IMR-90 (cell line): Measurements from ENCODE around the gene TM4SF4. TPM values are rescaled to one million over a fixed set of nuclear protein-coding genes. Genes with fewer than 3 reads are reported as not detected.
A peak's percentile ranks its signal among the peaks of the same experiment; 100 is the strongest.

ENCODE experiments used
- ATAC-seq: fragments of 200-7000 bp; cut with Tn5 transposase; 2 replicates; pipeline ENCODE4 v1.9.1; 2020; ENCODE audit warnings: low read depth, mild to moderate bottlenecking, moderate library complexity
- BruUV-seq: library from RNA; stranded (reverse); fragments of 400-500 nt; replicated peaks from 2 replicates; lab custom pipeline; 2021; lab: Mats Ljungman, UMichigan
- CTCF ChIA-PET: fragments of 300-600 bp; formaldehyde crosslinking; extraction: SDS; loops from one replicate; lab custom pipeline; 2021; ENCODE audit warnings: antibody characterized with exemption; lab: Yijun Ruan, JAX
- POLR2A ChIA-PET: fragments of 300-600 bp; sonication (Branson Sonifier 250); formaldehyde crosslinking; loops from one replicate; lab custom pipeline; 2022; ENCODE audit warnings: antibody characterized with exemption; ENCODE audit not compliant: unreplicated experiment; lab: Charles Lee
- DNase-seq: peaks from one replicate; pipeline ENCODE4 v3.0.0; 2013
- H2AFZ ChIP-seq: replicated peaks from 2 replicates; pipeline ENCODE3; 2013; ENCODE audit warnings: low read length, mild to moderate bottlenecking; ENCODE audit not compliant: poor library complexity
- H2AK5ac ChIP-seq: 2 replicates; pipeline ENCODE4 v1.6.1; 2013; ENCODE audit warnings: low read depth, low read length, inconsistent platforms
- H2AK9ac ChIP-seq: replicated peaks from 2 replicates; pipeline ENCODE3; 2013; ENCODE audit warnings: mild to moderate bottlenecking, low read depth, low read length, moderate library complexity; ENCODE audit not compliant: poor library complexity
- H2BK120ac ChIP-seq: 2 replicates; pipeline ENCODE4 v1.6.1; 2013; ENCODE audit warnings: low read depth, low read length, inconsistent platforms
- H2BK15ac ChIP-seq: 3 replicates; pipeline ENCODE4 v1.6.1; 2013; ENCODE audit warnings: low read depth, low read length, inconsistent platforms
- H2BK20ac ChIP-seq: 2 replicates; pipeline ENCODE4 v1.6.1; 2013; ENCODE audit warnings: low read depth, mild to moderate bottlenecking, inconsistent platforms, low read length, moderate library complexity
- H2BK5ac ChIP-seq: 2 replicates; pipeline ENCODE4 v1.6.1; 2013; ENCODE audit warnings: mild to moderate bottlenecking, low read depth, low read length, inconsistent platforms; ENCODE audit not compliant: poor library complexity, severe bottlenecking
- H3K14ac ChIP-seq: replicated peaks from 2 replicates; pipeline ENCODE4 v1.6.1; 2013; ENCODE audit warnings: low read depth, low read length, inconsistent platforms
- H3K18ac ChIP-seq: 2 replicates; pipeline ENCODE4 v1.6.1; 2013; ENCODE audit warnings: low read depth, low read length, control low read depth
- H3K23ac ChIP-seq: 2 replicates; pipeline ENCODE4 v1.6.1; 2013; ENCODE audit warnings: low read depth, low read length, inconsistent platforms
- H3K27ac ChIP-seq: 2 replicates; pipeline ENCODE4 v1.5.1; 2013; ENCODE audit warnings: mild to moderate bottlenecking, control low read depth, low read length; ENCODE audit not compliant: insufficient read depth
- H3K27me3 ChIP-seq: 2 replicates; pipeline ENCODE4 v1.6.1; 2013; ENCODE audit warnings: low read length; ENCODE audit not compliant: control insufficient read depth, insufficient read depth
- H3K36me3 ChIP-seq: 2 replicates; pipeline ENCODE4 v1.6.1; 2013; ENCODE audit warnings: low read length, mixed read lengths; ENCODE audit not compliant: control insufficient read depth, insufficient read depth
- H3K4ac ChIP-seq: 2 replicates; pipeline ENCODE4 v1.6.1; 2013; ENCODE audit warnings: low read depth, low read length, inconsistent platforms
- H3K4me1 ChIP-seq: 2 replicates; pipeline ENCODE4 v1.6.1; 2013; ENCODE audit warnings: low read length, mixed read lengths; ENCODE audit not compliant: control insufficient read depth, insufficient read depth
- H3K4me2 ChIP-seq: 2 replicates; pipeline ENCODE4 v1.6.1; 2013; ENCODE audit warnings: low read depth, mild to moderate bottlenecking, control low read depth, low read length, moderate library complexity
- H3K4me3 ChIP-seq: 2 replicates; pipeline ENCODE4 v1.5.1; 2013; ENCODE audit warnings: low read depth, mild to moderate bottlenecking, control low read depth, low read length, moderate library complexity; ENCODE audit not compliant: insufficient read depth
- H3K56ac ChIP-seq: 2 replicates; pipeline ENCODE4 v1.6.1; 2013; ENCODE audit warnings: low read length, inconsistent platforms; ENCODE audit not compliant: insufficient read depth; ENCODE audit errors: extremely low read depth
- H3K79me1 ChIP-seq, 2 experiments: 2 replicates each; pipeline ENCODE4 v1.6.1; 2013; ENCODE audit warnings: low read length in 2 of 2, inconsistent platforms in 1 of 2, low read depth in 1 of 2
- H3K9ac ChIP-seq: 2 replicates; pipeline ENCODE4 v1.6.1; 2013; ENCODE audit warnings: low read depth, low read length, control low read depth
- H3K9me1 ChIP-seq: 2 replicates; pipeline ENCODE4 v1.6.1; 2013; ENCODE audit warnings: low read length, inconsistent platforms; ENCODE audit not compliant: insufficient read depth
- H3K9me3 ChIP-seq: 2 replicates; pipeline ENCODE4 v1.6.1; 2013; ENCODE audit warnings: low read length; ENCODE audit not compliant: control insufficient read depth, insufficient read depth
- H4K20me1 ChIP-seq: 2 replicates; pipeline ENCODE4 v1.6.1; 2013; ENCODE audit warnings: low read length, inconsistent platforms; ENCODE audit not compliant: insufficient read depth
- H4K5ac ChIP-seq: 2 replicates; pipeline ENCODE4 v1.6.1; 2013; ENCODE audit warnings: mild to moderate bottlenecking, low read depth, low read length, control low read depth
- H4K8ac ChIP-seq, 2 experiments: 2 replicates each; pipeline ENCODE4 v1.6.1; 2013; ENCODE audit warnings: low read depth in 2 of 2, low read length in 2 of 2, control low read depth in 1 of 2, inconsistent platforms in 1 of 2
- H4K91ac ChIP-seq: 2 replicates; pipeline ENCODE4 v1.6.1; 2013; ENCODE audit warnings: low read depth, low read length, inconsistent platforms; ENCODE audit not compliant: insufficient read depth
- BHLHE40 ChIP-seq: fragments of 150-350 bp; IDR thresholded peaks from 2 replicates; pipeline ENCODE4 v1.6.1; 2016; ENCODE audit warnings: mild to moderate bottlenecking, low read depth, low read length
- CEBPB ChIP-seq: IDR thresholded peaks from 2 replicates; pipeline ENCODE4 v1.6.1; 2012; ENCODE audit warnings: low read depth, low read length, improper control_type of control experiment
- CHD1 ChIP-seq: IDR thresholded peaks from 2 replicates; pipeline ENCODE4 v1.6.1; 2012; ENCODE audit warnings: low read depth, low read length, improper control_type of control experiment
- CTCF ChIP-seq: conservative IDR thresholded peaks from 2 replicates; pipeline ENCODE4 v1.5.1; 2012; ENCODE audit warnings: mild to moderate bottlenecking, low read depth, low read length, improper control_type of control experiment
- ELK1 ChIP-seq: fragments of 150-350 bp; IDR thresholded peaks from 2 replicates; pipeline ENCODE4 v1.6.1; 2016; ENCODE audit warnings: low read depth, mild to moderate bottlenecking, low read length, moderate library complexity, borderline replicate concordance
- MAFK ChIP-seq: IDR thresholded peaks from 2 replicates; pipeline ENCODE4 v1.6.1; 2012; ENCODE audit warnings: low read depth, low read length, improper control_type of control experiment
- MAZ ChIP-seq: IDR thresholded peaks from 2 replicates; pipeline ENCODE4 v1.6.1; 2012; ENCODE audit warnings: low read depth, mild to moderate bottlenecking, low read length, improper control_type of control experiment, moderate library complexity, borderline replicate concordance
- MXI1 ChIP-seq: IDR thresholded peaks from 2 replicates; pipeline ENCODE4 v1.6.1; 2012; ENCODE audit warnings: low read depth, mild to moderate bottlenecking, low read length, moderate library complexity, borderline replicate concordance
- NFE2L2 ChIP-seq: fragments of 150-350 bp; IDR thresholded peaks from 2 replicates; pipeline ENCODE4 v1.6.1; 2016; ENCODE audit warnings: low read depth, mild to moderate bottlenecking, low read length
- POLR2A ChIP-seq: IDR thresholded peaks from 2 replicates; pipeline ENCODE4 v1.6.1; 2012; ENCODE audit warnings: mild to moderate bottlenecking, low read depth, low read length
- RAD21 ChIP-seq: IDR thresholded peaks from 2 replicates; pipeline ENCODE4 v1.6.1; 2012; ENCODE audit warnings: low read length, improper control_type of control experiment
- RCOR1 ChIP-seq: IDR thresholded peaks from 2 replicates; pipeline ENCODE4 v1.6.1; 2012; ENCODE audit warnings: mild to moderate bottlenecking, low read length, improper control_type of control experiment; ENCODE audit not compliant: insufficient replicate concordance
- RFX5 ChIP-seq: IDR thresholded peaks from 2 replicates; pipeline ENCODE4 v1.8.0; 2012; ENCODE audit warnings: low read depth, mild to moderate bottlenecking, low read length, moderate library complexity
- SMC3 ChIP-seq: fragments of 150-350 bp; IDR thresholded peaks from 2 replicates; pipeline ENCODE4 v1.6.1; 2016; ENCODE audit warnings: low read depth, mild to moderate bottlenecking, antibody characterized with exemption, low read length, moderate library complexity
- USF2 ChIP-seq: fragments of 150-350 bp; IDR thresholded peaks from 2 replicates; pipeline ENCODE4 v1.6.1; 2017; ENCODE audit warnings: mild to moderate bottlenecking, antibody characterized with exemption, low read length, low read depth
- WGBS, 2 experiments: methylation state at CpG; one replicate each; pipeline versions ENCODE4 v1.1.5 to v1.1.7; 2013; ENCODE audit warnings: missing lambda C conversion rate in 2 of 2; ENCODE audit not compliant: insufficient read length in 1 of 2; ENCODE audit errors: extremely low coverage in 2 of 2; 5-methylcytosine and 5-hydroxymethylcytosine counted together
- dilution Hi-C: fragments of 300-500 bp; cut with HindIII; formaldehyde crosslinking; loops from one replicate; pipeline ENCODE4 v1.14.3; 2018; ENCODE audit warnings: low sequenced_read_pairs; ENCODE audit not compliant: unreplicated experiment
- in situ Hi-C: fragments of 300-500 bp; cut with MboI; formaldehyde crosslinking; loops from 3 replicates; pipeline ENCODE4 v1.14.3; 2019; ENCODE audit warnings: low sequenced_read_pairs, inconsistent platforms, mixed read lengths
- intact Hi-C: fragments of 100-400 bp; cut with micrococcal nuclease; formaldehyde crosslinking; loops from 2 replicates; pipeline ENCODE4 v1.10.0; 2022
- polyA plus RNA-seq, 3 experiments: library from polyadenylated mRNA; depleted of rRNA; stranded (reverse); fragments of >200 nt; gene quantifications; 2 replicates each; pipeline ENCODE4 v1.2.3, GENCODE V29; 2012; ENCODE audit warnings: low replicate concordance in 1 of 3
- total RNA-seq: library from RNA; depleted of rRNA; stranded (reverse); fragments of >200 nt; gene quantifications from 2 replicates; pipeline ENCODE4 v1.2.3, GENCODE V29; 2012

The TM4SF4 gene
- total and polyA plus RNA-seq, 2 of the 4 experiments (the other 2 are of a cell fraction) = 0.60 to 1.6 TPM

GRCh38 chr3:149489060-149489690 lies 14.7 kb downstream of the TM4SF4 start:
- no peak overlapping the region for H2AK9ac ChIP-seq
- H4K20me1 ChIP-seq = no peaks in the 10 kb centered on the region
- H3K9me3 ChIP-seq = no peaks in the 10 kb centered on the region
- intact Hi-C loops = loop anchor here (2.0 to 5.0 kb wide), 2 partner anchors 216 to 532 kb away; no protein-coding TSS in a partner anchor
- H2BK20ac ChIP-seq = 0 out of 2 replicates have a peak overlapping the region, but pooled peaks have one; percentile 32
- H3K27ac ChIP-seq = no peak overlapping the region
- ChIA-PET POLR2A (no interaction called here), CTCF (interaction anchor here (1.1 to 1.5 kb wide), 2 partner anchors 10 to 228 kb away, joined by 3 to 5 read pairs; no protein-coding TSS in a partner anchor)
- no peak overlapping the region for H2AFZ ChIP-seq
- no peak overlapping the region for H3K4me2 ChIP-seq
- H3K36me3 ChIP-seq = no peaks in the 10 kb centered on the region
- peak overlapping the region; percentile 81; the same call in 1 of the 3 replicates for H2BK15ac ChIP-seq
- no peak overlapping the region for H3K14ac ChIP-seq
- no peak overlapping the region for H3K23ac ChIP-seq
- no peak overlapping the region for H3K9ac ChIP-seq
- H2AK5ac ChIP-seq = peak overlapping the region; percentile 74; the same call in 1 of the 2 replicates
- no peak overlapping the region; the same call in 1 of the 2 replicates for H3K4ac ChIP-seq
- no CpG with 5 or more reads among the region's 6 CpGs for WGBS, 2 experiments
- no peak overlapping the region for H3K4me3 ChIP-seq
- H3K56ac ChIP-seq = no peak overlapping the region
- peak; percentile 82 for ATAC-seq
- H2BK120ac ChIP-seq = no peak overlapping the region
- 0 out of 2 replicates have a peak overlapping the region, but pooled peaks have one; percentile 46 for H4K5ac ChIP-seq
- no TSS peak for BruUV-seq
- H3K27me3 ChIP-seq = no peaks in the 10 kb centered on the region
- H3K4me1 ChIP-seq = peaks cover 2% of the 10 kb centered on the region
- no peak for DNase-seq
- H3K79me1 ChIP-seq = no peaks in the 10 kb centered on the region
- H2BK5ac ChIP-seq = no peak overlapping the region
- dilution Hi-C loops = no loop called here
- H3K9me1 ChIP-seq = 0 out of 2 replicates have a peak, but pooled peaks cover 2% of the 10 kb centered on the region
- H4K8ac ChIP-seq = no peak overlapping the region
- H3K18ac ChIP-seq = no peak overlapping the region
- in situ Hi-C loops = loop anchor here (5.0 to 10.0 kb wide), 2 partner anchors 372 to 534 kb away; no protein-coding TSS in a partner anchor
- H4K91ac ChIP-seq = no peak overlapping the region
- TF ChIP-seq SMC3 (peak; percentile 56), CTCF (peak; percentile 60), USF2 (no peak), RCOR1 (no peak), BHLHE40 (no peak), MXI1 (no peak), ELK1 (no peak), POLR2A (no peak), MAFK (no peak), NFE2L2 (no peak), RAD21 (peak; percentile 63), CHD1 (no peak), RFX5 (no peak), CEBPB (no peak), MAZ (no peak)
